SU-DHL-6 (cell line): Measurements from ENCODE around the gene CERK.

Experiments used
- CTCF ChIP-seq: fragments of 200-600 bp; sonication (generic); IDR thresholded peaks from one replicate; pipeline ENCODE4 v1.5.1; 2017; ENCODE audit warnings: antibody characterized with exemption, mild to moderate bottlenecking, low read length, moderate library complexity; ENCODE audit not compliant: insufficient read depth, poor library complexity, severe bottlenecking
- EZH2phosphoT487 ChIP-seq: fragments of 200-600 bp; sonication (generic), shearing (Covaris generic); conservative IDR thresholded peaks from 2 replicates; pipeline ENCODE4 v1.6.1; 2018; ENCODE audit warnings: mild to moderate bottlenecking, antibody characterized with exemption, low read length, moderate library complexity, mixed read lengths

GRCh38 chr22:46752988-46753310 lies 14.9 kb upstream of the CERK start:
- TF ChIP-seq CTCF (no peak), EZH2phosphoT487 (no peak)
